Measurements from ENCODE around the gene NFATC2IP.
A peak's percentile ranks its signal among the peaks of the same experiment; 100 is the strongest.
"Not testable (repeated sequence)": the region's sequence is repeated elsewhere in the genome, so short reads cannot be mapped to it uniquely, and the experiment has no call there.

NFATC2IP gene

GRCh38 chr16:28935924-28936783 is 14.6 kb upstream of the NFATC2IP start:
- no peak overlapping the region for H3K27ac ChIP-seq
- H3K4me1 ChIP-seq, result no peaks in the 10 kb centered on the region
- H3K9me3 ChIP-seq (ENCODE audit: control insufficient read depth, low read length), result no peaks in the 10 kb centered on the region
- no peaks in the 10 kb centered on the region for H3K27me3 ChIP-seq (ENCODE audit: control insufficient read depth, insufficient read depth, low read length)
- H3K4me2 ChIP-seq (ENCODE audit: low read length), result no peak overlapping the region
- H3K9ac ChIP-seq, result no peak overlapping the region
- no peaks in the 10 kb centered on the region for H3K36me3 ChIP-seq (ENCODE audit: control insufficient read depth, insufficient read depth, low read length)
- H3K79me2 ChIP-seq, result no peaks in the 10 kb centered on the region
- TF ChIP-seq CTCF (IDR thresholded peaks at IDR 0.05), result no peak
- H2AFZ ChIP-seq, result peak overlapping the region; percentile 23
- no peak overlapping the region for H3K4me3 ChIP-seq (ENCODE audit: low read depth, low read length)

DNA sequence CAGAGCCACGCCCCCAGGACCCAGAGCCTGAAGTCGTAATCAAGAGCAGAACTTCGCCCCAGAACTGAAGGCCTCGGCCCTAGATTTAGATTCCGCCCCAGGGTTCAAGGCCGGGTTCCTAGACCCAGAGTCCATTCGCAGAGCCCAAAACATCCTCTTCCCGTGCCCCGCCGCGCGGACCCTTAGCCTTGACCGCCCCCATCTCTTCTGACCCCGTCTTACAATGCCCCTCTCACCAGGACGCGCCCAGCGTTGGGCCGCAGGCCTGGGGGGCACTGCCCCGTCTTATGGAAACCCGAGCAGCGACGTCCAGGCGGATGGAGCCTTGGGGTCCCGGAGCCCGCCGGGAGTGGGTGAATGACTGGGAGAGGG is 14.0 kb upstream of the NFATC2IP start:
- Histone ChIP-seq H3K27me3 (ENCODE audit: control insufficient read depth, insufficient read depth, low read length) (no peaks in the 10 kb centered on the region), H3K4me1 (no peaks in the 10 kb centered on the region), H3K79me2 (no peaks in the 10 kb centered on the region), H3K9ac (no peak overlapping the region), H3K4me2 (ENCODE audit: low read length) (no peak overlapping the region), H3K9me3 (ENCODE audit: control insufficient read depth, low read length) (no peaks in the 10 kb centered on the region), H2AFZ (peak overlapping the region; percentile 23), H3K36me3 (ENCODE audit: control insufficient read depth, insufficient read depth, low read length) (no peaks in the 10 kb centered on the region), H3K4me3 (ENCODE audit: low read depth, low read length) (no peak overlapping the region), H3K27ac (no peak overlapping the region)
- TF ChIP-seq CTCF (IDR thresholded peaks at IDR 0.05), result no peak

GRCh38 chr16:28937222-28937876 is 13.4 kb upstream of the NFATC2IP start:
- no peaks in the 10 kb centered on the region for H3K9me3 ChIP-seq (ENCODE audit: control insufficient read depth, low read length)
- H3K27me3 ChIP-seq (ENCODE audit: control insufficient read depth, insufficient read depth, low read length), result no peaks in the 10 kb centered on the region
- no peak overlapping the region for H3K4me3 ChIP-seq (ENCODE audit: low read depth, low read length)
- H3K4me2 ChIP-seq (ENCODE audit: low read length), result no peak overlapping the region
- H3K9ac ChIP-seq, result no peak overlapping the region
- no peak overlapping the region for H3K27ac ChIP-seq
- no peaks in the 10 kb centered on the region for H3K79me2 ChIP-seq
- no peaks in the 10 kb centered on the region for H3K36me3 ChIP-seq (ENCODE audit: control insufficient read depth, insufficient read depth, low read length)
- TF ChIP-seq CTCF (IDR thresholded peaks at IDR 0.05), result no peak
- no peak overlapping the region for H2AFZ ChIP-seq
- H3K4me1 ChIP-seq, result no peaks in the 10 kb centered on the region

DNA sequence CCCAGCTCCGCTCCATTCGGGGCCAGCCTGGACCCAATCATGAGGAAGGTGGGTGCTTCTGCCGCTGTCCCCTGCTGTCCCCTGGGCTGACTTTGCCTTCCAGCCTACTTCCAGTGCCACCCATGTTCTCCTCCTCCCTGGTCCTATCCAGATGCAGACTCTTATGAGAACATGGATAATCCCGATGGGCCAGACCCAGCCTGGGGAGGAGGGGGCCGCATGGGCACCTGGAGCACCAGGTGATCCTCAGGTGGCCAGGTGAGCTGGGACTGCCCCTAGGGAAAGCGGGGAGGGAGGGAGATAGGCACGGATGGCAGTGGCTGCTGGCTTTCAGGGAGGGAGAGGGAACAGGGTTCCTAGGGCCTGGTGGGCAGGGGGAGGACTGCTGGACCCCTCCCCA is 12.0 kb upstream of the NFATC2IP start:
- no peak for TF ChIP-seq CTCF (IDR thresholded peaks at IDR 0.05)
- Histone ChIP-seq H2AFZ (no peak overlapping the region), H3K27me3 (ENCODE audit: control insufficient read depth, insufficient read depth, low read length) (no peaks in the 10 kb centered on the region), H3K9ac (no peak overlapping the region), H3K4me2 (ENCODE audit: low read length) (no peak overlapping the region), H3K79me2 (no peaks in the 10 kb centered on the region), H3K36me3 (ENCODE audit: control insufficient read depth, insufficient read depth, low read length) (no peaks in the 10 kb centered on the region), H3K4me3 (ENCODE audit: low read depth, low read length) (no peak overlapping the region), H3K27ac (no peak overlapping the region), H3K9me3 (ENCODE audit: control insufficient read depth, low read length) (no peaks in the 10 kb centered on the region), H3K4me1 (no peaks in the 10 kb centered on the region)

GRCh38 chr16:28939825-28940224 is 10.9 kb upstream of the NFATC2IP start:
- not testable (repeated sequence) for H3K9me3 ChIP-seq (ENCODE audit: control insufficient read depth, low read length); H3K9ac ChIP-seq; H3K79me2 ChIP-seq; H3K27me3 ChIP-seq (ENCODE audit: control insufficient read depth, insufficient read depth, low read length); H3K36me3 ChIP-seq (ENCODE audit: control insufficient read depth, insufficient read depth, low read length); H3K4me2 ChIP-seq (ENCODE audit: low read length); H3K4me3 ChIP-seq (ENCODE audit: low read depth, low read length); H3K4me1 ChIP-seq; H2AFZ ChIP-seq; H3K27ac ChIP-seq
